Measurements from ENCODE around the gene WDR33.
A peak's percentile ranks its signal among the peaks of the same experiment; 100 is the strongest.

DNA sequence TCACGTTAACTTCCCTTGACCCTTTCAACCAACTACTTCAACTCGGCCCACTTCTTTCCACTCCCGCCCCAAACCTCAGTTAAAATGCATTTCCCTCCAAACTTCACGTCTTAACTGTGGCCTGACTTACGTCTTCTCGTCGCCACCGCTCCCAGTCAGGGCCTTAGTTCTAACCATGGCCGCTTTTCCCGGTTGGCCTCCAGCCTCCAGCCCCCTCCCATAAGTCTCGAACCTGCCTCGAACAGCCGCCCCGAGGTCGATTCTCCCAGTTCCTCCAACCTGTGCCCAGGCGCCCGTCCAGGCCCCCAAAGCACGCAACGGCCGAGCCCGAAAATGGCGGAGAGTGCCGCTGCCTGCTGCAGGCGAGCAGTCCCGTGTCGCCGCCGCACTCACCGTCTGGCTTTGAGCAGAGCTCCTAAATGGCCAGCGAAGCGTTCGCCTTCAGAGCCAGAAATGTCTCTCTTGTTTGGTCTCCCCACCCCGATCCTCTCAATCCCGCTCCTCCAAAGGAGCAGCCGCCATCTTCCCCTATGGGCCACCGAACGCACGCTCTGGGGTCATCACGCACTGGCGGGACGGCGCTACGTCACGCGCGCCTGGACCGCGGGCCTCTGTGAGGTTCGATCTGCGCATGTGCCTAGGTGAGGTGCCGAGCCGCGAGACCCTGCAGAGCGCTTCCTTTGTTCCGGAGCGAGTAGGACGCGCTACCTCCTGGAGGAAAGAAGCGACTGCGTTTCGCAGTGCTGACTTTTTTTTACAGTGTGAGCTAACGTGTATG, at the start of gene WDR33:
- TF ChIP-seq, protein P1, sequence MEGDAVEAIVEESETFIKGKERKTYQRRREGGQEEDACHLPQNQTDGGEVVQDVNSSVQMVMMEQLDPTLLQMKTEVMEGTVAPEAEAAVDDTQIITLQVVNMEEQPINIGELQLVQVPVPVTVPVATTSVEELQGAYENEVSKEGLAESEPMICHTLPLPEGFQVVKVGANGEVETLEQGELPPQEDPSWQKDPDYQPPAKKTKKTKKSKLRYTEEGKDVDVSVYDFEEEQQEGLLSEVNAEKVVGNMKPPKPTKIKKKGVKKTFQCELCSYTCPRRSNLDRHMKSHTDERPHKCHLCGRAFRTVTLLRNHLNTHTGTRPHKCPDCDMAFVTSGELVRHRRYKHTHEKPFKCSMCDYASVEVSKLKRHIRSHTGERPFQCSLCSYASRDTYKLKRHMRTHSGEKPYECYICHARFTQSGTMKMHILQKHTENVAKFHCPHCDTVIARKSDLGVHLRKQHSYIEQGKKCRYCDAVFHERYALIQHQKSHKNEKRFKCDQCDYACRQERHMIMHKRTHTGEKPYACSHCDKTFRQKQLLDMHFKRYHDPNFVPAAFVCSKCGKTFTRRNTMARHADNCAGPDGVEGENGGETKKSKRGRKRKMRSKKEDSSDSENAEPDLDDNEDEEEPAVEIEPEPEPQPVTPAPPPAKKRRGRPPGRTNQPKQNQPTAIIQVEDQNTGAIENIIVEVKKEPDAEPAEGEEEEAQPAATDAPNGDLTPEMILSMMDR (IDR thresholded peaks at IDR 0.05; ENCODE audit: low read depth, low read length): peak; percentile 33
- no peak for TF ChIP-seq EZH2phosphoT487 (IDR thresholded peaks at IDR 0.05; ENCODE audit: low read depth)

Measured in OCI-LY3 (cell line).